GM19025 (cell line): ENCODE measurements around the gene NCOA6.
"Not testable (repeated sequence)": the region's sequence is repeated elsewhere in the genome, so short reads cannot be mapped to it uniquely, and the experiment has no call there.

Experiments used
- ATAC-seq: cut with Tn5 transposase; IDR thresholded peaks from one replicate; pipeline ENCODE4 v1.9.1; 2021; ENCODE audit warnings: mild to moderate bottlenecking, low read depth, moderate library complexity; ENCODE audit not compliant: unreplicated experiment

Gene NCOA6

GRCh38 chr20:34831936-34832335 is 6.5 kb upstream of the NCOA6 start:
- ATAC-seq = no peak

GRCh38 chr20:34829191-34829590 is 3.7 kb upstream of the NCOA6 start:
- no peak for ATAC-seq

- ATAC-seq = peak; percentile 70
These were observed 483 bp downstream of the NCOA6 start for GRCh38 chr20:34824806-34825529.

- ATAC-seq = peak; percentile 33
These were observed 1.0 kb downstream of the NCOA6 start for GRCh38 chr20:34824452-34824805.

- no peak for ATAC-seq
These were observed 1.4 kb downstream of the NCOA6 start for GRCh38 chr20:34824026-34824425.

- no peak for ATAC-seq
These were observed 4.5 kb downstream of the NCOA6 start for GRCh38 chr20:34820805-34821578.

- ATAC-seq = no peak
These were observed 7.7 kb downstream of the NCOA6 start for GRCh38 chr20:34817801-34818200.

GRCh38 chr20:34817072-34817471 is 8.4 kb downstream of the NCOA6 start:
- ATAC-seq = no peak

- no peak for ATAC-seq
These were observed 9.8 kb downstream of the NCOA6 start for GRCh38 chr20:34815636-34816035.

GRCh38 chr20:34808583-34808982 is 16.9 kb downstream of the NCOA6 start:
- ATAC-seq = no peak

- ATAC-seq = not testable (repeated sequence)
These were observed 17.4 kb downstream of the NCOA6 start for GRCh38 chr20:34807944-34808465.

- ATAC-seq = no peak
These were observed 19.2 kb downstream of the NCOA6 start for GRCh38 chr20:34806255-34806654.

- no peak for ATAC-seq
These were observed 26.6 kb downstream of the NCOA6 start for GRCh38 chr20:34798871-34799270.

GRCh38 chr20:34798328-34798727 is 27.1 kb downstream of the NCOA6 start:
- ATAC-seq = no peak

GRCh38 chr20:34797012-34797995 is 28.1 kb downstream of the NCOA6 start:
- no peak for ATAC-seq

GRCh38 chr20:34794006-34794585 is 31.4 kb downstream of the NCOA6 start:
- no peak for ATAC-seq

GRCh38 chr20:34792687-34793363 is 32.6 kb downstream of the NCOA6 start:
- ATAC-seq = no peak

GRCh38 chr20:34791289-34792020 is 34.0 kb downstream of the NCOA6 start:
- ATAC-seq = no peak

GRCh38 chr20:34781220-34781619 is 44.2 kb downstream of the NCOA6 start:
- no peak for ATAC-seq
